Upper lobe of left lung (tissue), 6 donors: ENCODE measurements around the gene PDE4D. TPM values are rescaled to one million over a fixed set of nuclear protein-coding genes. Genes with fewer than 3 reads are reported as not detected.
"Not testable (repeated sequence)": the region's sequence is repeated elsewhere in the genome, so short reads cannot be mapped to it uniquely, and the experiment has no call there.

Source experiments
- ATAC-seq, 2 donors: fragments of 200-7000 bp; cut with Tn5 transposase; one replicate each; pipeline ENCODE4 v1.9.1; 2022; ENCODE audit warnings: mild to moderate bottlenecking in 2 of 2, moderate library complexity in 2 of 2; ENCODE audit not compliant: low FRiP score in 2 of 2
- DNase-seq, 2 donors: peaks; one replicate each; pipeline ENCODE4 v3.0.0-alpha.2; 2019 to 2020
- H3K27ac ChIP-seq, 4 donors: fragments of 200-600 bp; sonication (generic); one replicate each; pipeline ENCODE4 v1.5.1; 2016 to 2019
- H3K27me3 ChIP-seq, 4 donors: fragments of 200-600 bp; sonication (generic); one replicate each; pipeline ENCODE4 v1.5.1; 2017 to 2019
- H3K36me3 ChIP-seq, 4 donors: fragments of 200-600 bp; sonication (generic); one replicate each; pipeline ENCODE4 v1.5.1; 2016 to 2019
- H3K4me1 ChIP-seq, 4 donors: fragments of 200-600 bp; sonication (generic); one replicate each; pipeline ENCODE4 v1.5.1; 2018 to 2019
- H3K4me3 ChIP-seq, 4 donors: fragments of 200-600 bp; sonication (generic); one replicate each; pipeline ENCODE4 v1.5.1; 2017 to 2019; ENCODE audit warnings: mild to moderate bottlenecking in 2 of 4, moderate library complexity in 1 of 4
- H3K9me3 ChIP-seq, 4 donors: fragments of 200-600 bp; sonication (generic); one replicate each; pipeline ENCODE4 v1.5.1; 2018 to 2019
- CTCF ChIP-seq, 6 experiments: fragments of 450-650 bp in 4 of 6; fragments of 200-600 bp in 2 of 6; sonication (generic) in 2 of 6; IDR thresholded peaks; one replicate each; pipeline ENCODE4 v1.5.1; 2016 to 2019; ENCODE audit warnings: antibody characterized with exemption in 6 of 6
- EP300 ChIP-seq, 4 donors: sonication (generic); formaldehyde crosslinking; IDR thresholded peaks; one replicate each; pipeline ENCODE4 v1.5.1; 2017; ENCODE audit warnings: antibody characterized with exemption in 4 of 4, control low read depth in 2 of 4
- POLR2A ChIP-seq, 4 donors: fragments of 450-650 bp; IDR thresholded peaks; one replicate each; pipeline ENCODE4 v1.5.1; 2016 to 2017; ENCODE audit warnings: antibody characterized with exemption in 4 of 4, mild to moderate bottlenecking in 2 of 4
- POLR2AphosphoS5 ChIP-seq, 2 donors: sonication (generic); formaldehyde crosslinking; IDR thresholded peaks; one replicate each; pipeline ENCODE4 v1.5.1; 2017; ENCODE audit warnings: antibody characterized with exemption in 2 of 2
- WGBS, 2 donors: methylation state at CpG; one replicate each; pipeline ENCODE4 v1.1.5; 2017 to 2018; 5-methylcytosine and 5-hydroxymethylcytosine counted together
- total RNA-seq, 6 donors: library from RNA; depleted of rRNA in 4 of 6; stranded (reverse); fragments of >200 nt in 4 of 6; gene quantifications; one replicate each; pipeline versions ENCODE4 v1.1.0 to v1.2.1, GENCODE V29; 2016 to 2021
- donor health status: DM: no; HTN: no; CAD: no; lungs with moderate emphysema.
- donor health status: DM: no; HTN: yes; CAD: no; lungs with severe emphysema.

PDE4D gene
- total RNA-seq, 6 donors from 2014 or later = 50.4 to 188 (median 84.0) TPM

DNA sequence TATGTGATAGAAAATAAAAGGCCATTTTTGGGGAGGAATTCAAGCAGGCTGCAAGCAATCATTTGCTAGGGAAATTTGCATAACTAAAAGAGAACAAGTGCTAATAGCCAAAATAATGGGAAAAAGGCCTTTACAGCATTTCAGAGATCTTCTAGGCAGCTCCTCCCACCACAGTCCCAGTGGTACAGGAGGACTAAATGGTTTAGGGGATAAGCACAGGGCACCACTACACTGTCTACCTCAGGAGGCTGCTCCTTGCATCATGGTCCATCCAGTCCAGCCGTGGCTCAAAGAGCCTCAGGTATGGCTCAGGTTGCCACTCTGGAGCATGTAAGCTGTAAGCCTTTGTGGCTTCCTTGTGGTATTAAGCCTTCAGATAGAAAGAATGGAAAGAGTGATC, 485.6 kb downstream of the PDE4D start:
- TF ChIP-seq POLR2A (IDR thresholded peaks at IDR 0.05) (no peak), POLR2AphosphoS5 (IDR thresholded peaks at IDR 0.05) (no peak), EP300 (IDR thresholded peaks at IDR 0.05) (no peak), CTCF (IDR thresholded peaks at IDR 0.05) (no peak)
- ATAC-seq = no peak
- 83 to 100% methylated on average over 1 of the region's 1 CpG for WGBS, 2 donors
- H3K4me1 ChIP-seq = no peaks in the 10 kb centered on the region
- H3K27me3 ChIP-seq = no peaks in the 10 kb centered on the region
- H3K4me3 ChIP-seq = no peak overlapping the region
- peaks cover 0 to 11% (median 0%) of the 10 kb centered on the region in 4 donors for H3K9me3 ChIP-seq
- no peak for DNase-seq
- no peaks in the 10 kb centered on the region for H3K36me3 ChIP-seq
- H3K27ac ChIP-seq = no peak overlapping the region

DNA sequence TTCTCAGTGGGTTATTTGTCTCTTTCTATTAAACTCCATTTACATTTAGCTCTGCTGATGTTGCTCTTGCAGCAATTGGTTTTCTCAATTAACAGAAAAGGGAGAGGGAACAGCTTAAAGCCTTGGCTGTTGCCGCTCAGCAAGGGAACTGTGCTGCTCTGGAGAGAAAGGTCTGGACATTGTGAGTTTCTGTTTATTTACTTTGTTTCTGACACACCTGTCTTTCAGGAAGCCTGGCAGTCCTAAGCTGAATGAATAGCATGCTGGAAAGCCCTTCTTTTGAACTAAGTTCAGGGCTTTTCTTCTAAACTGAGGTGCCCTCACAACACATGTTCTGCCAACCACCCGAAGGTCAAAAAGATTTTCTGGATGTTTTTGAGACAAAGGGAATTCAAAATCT, 491.9 kb downstream of the PDE4D start:
- H3K27me3 ChIP-seq = no peaks in the 10 kb centered on the region
- H3K27ac ChIP-seq = no peak overlapping the region
- DNase-seq (no peak), ATAC-seq (no peak)
- WGBS, 2 donors = 50 to 72% methylated on average over 2 of the region's 2 CpGs
- TF ChIP-seq POLR2AphosphoS5 (IDR thresholded peaks at IDR 0.05) (no peak), EP300 (IDR thresholded peaks at IDR 0.05) (no peak), POLR2A (IDR thresholded peaks at IDR 0.05) (no peak), CTCF (IDR thresholded peaks at IDR 0.05) (no peak)
- no peaks in the 10 kb centered on the region for H3K9me3 ChIP-seq
- no peak overlapping the region for H3K4me3 ChIP-seq
- H3K4me1 ChIP-seq = no peaks in the 10 kb centered on the region
- H3K36me3 ChIP-seq = no peaks in the 10 kb centered on the region

GRCh38 chr5:59394956-59395355, 498.6 kb downstream of the PDE4D start:
- not testable (repeated sequence) for H3K9me3 ChIP-seq
- WGBS, 2 donors = 81 to 88% methylated on average over 12 to 13 of the region's 15 CpGs
- peak in 1 of 2 donors; percentile 43 for DNase-seq

GRCh38 chr5:59393585-59394420, 499.7 kb downstream of the PDE4D start:
- Histone ChIP-seq H3K27ac (no peak overlapping the region), H3K36me3 (no peaks in the 10 kb centered on the region), H3K9me3 (no peaks in the 10 kb centered on the region), H3K27me3 (no peaks in the 10 kb centered on the region), H3K4me3 (no peak overlapping the region), H3K4me1 (peaks cover 0 to 8% (median 0%) of the 10 kb centered on the region in 4 donors)
- no peak for TF ChIP-seq EP300 (IDR thresholded peaks at IDR 0.05)
- TF ChIP-seq POLR2AphosphoS5 (IDR thresholded peaks at IDR 0.05) = no peak
- no peak for TF ChIP-seq POLR2A (IDR thresholded peaks at IDR 0.05)
- TF ChIP-seq CTCF (IDR thresholded peaks at IDR 0.05) = no peak
- ATAC-seq = no peak
- 68 to 84% methylated on average over 4 of the region's 4 CpGs for WGBS, 2 donors
- DNase-seq = no peak

More at GRCh38 chr5:59394956-59395355, 498.6 kb downstream of the PDE4D start:
- not testable (repeated sequence) for H3K36me3 ChIP-seq, ATAC-seq, H3K4me3 ChIP-seq, H3K27ac ChIP-seq, H3K4me1 ChIP-seq, H3K27me3 ChIP-seq

DNA sequence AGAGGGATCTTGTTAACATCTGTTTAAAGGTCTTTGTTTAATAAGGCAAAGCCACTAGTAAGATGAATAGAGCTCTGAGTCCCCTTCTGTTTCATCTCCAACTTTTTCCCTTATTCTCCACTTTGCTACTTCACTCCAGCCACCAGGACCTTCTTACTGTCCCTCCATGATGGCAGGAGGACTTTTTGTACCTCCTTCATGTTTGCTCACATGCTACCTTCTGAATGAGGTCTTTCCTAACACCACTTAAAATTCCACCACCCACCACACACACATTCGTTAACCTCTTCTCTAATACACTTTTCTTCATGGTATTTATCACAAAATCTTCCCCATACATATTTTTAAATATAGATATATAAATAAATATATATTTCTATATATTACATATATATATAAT, 501.9 kb downstream of the PDE4D start:
- ATAC-seq = no peak
- H3K4me3 ChIP-seq = no peak overlapping the region
- no peaks in the 10 kb centered on the region for H3K36me3 ChIP-seq
- no peak for DNase-seq
- H3K27me3 ChIP-seq = no peaks in the 10 kb centered on the region
- H3K9me3 ChIP-seq = no peaks in the 10 kb centered on the region
- no peak overlapping the region for H3K27ac ChIP-seq
- peaks cover 0 to 8% (median 0%) of the 10 kb centered on the region in 4 donors for H3K4me1 ChIP-seq
- 57 to 61% methylated on average over 1 of the region's 1 CpG for WGBS, 2 donors
- TF ChIP-seq EP300 (IDR thresholded peaks at IDR 0.05) (peak in 1 of 4 donors; percentile 3), POLR2AphosphoS5 (IDR thresholded peaks at IDR 0.05) (no peak)

DNA sequence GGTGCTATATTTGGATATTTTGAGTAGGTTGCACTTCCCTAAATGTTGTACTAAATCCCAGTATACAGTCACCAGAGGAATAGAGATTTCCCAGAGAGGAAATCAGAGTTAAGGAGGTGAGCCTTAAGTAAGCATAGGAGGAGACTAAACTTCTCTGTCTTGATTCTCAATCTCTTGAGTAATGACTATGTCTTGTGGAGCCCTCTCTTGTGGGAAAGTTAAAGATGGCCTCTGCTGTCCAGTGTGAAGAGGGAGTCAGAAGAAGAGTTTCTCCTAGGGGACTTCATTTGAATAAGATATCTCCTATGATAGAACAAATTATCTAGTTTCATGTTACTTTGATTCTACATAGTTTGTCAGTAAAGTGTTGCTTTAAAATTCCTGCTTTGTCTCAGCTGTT, 502.5 kb downstream of the PDE4D start:
- Histone ChIP-seq H3K4me1 (peaks cover 0 to 8% (median 0%) of the 10 kb centered on the region in 4 donors), H3K27me3 (no peaks in the 10 kb centered on the region), H3K9me3 (no peaks in the 10 kb centered on the region), H3K4me3 (no peak overlapping the region), H3K36me3 (no peaks in the 10 kb centered on the region), H3K27ac (no peak overlapping the region)
- no peak for TF ChIP-seq CTCF (IDR thresholded peaks at IDR 0.05)
- DNase-seq (no peak), ATAC-seq (no peak)
